Measurements from ENCODE around the gene ATG4D.
"Not testable (repeated sequence)": the region's sequence is repeated elsewhere in the genome, so short reads cannot be mapped to it uniquely, and the experiment has no call there.

The ATG4D gene

GRCh38 chr19:10552510-10553053, 8.9 kb downstream of the ATG4D start:
- peak; percentile 56 for DNase-seq
- ATAC-seq = peak; percentile 53

- no peak for ATAC-seq
- DNase-seq = no peak
These were observed 9.5 kb downstream of the ATG4D start for GRCh38 chr19:10553087-10553667.

GRCh38 chr19:10553943-10554381, 10.3 kb downstream of the ATG4D start:
- ATAC-seq (peak; percentile 64), DNase-seq (peak; percentile 67)

GRCh38 chr19:10554760-10555609, 11.3 kb downstream of the ATG4D start:
- DNase-seq = peak; percentile 33
- ATAC-seq = no peak

GRCh38 chr19:10555610-10555973, 11.9 kb downstream of the ATG4D start:
- DNase-seq (no peak), ATAC-seq (no peak)

GRCh38 chr19:10557603-10558197, 14.0 kb downstream of the ATG4D start:
- ATAC-seq (no peak), DNase-seq (no peak)

- no peak for DNase-seq
- ATAC-seq = no peak
These were observed 16.4 kb downstream of the ATG4D start for GRCh38 chr19:10560154-10560553.

- no peak for ATAC-seq
- no peak for DNase-seq
These were observed 18.9 kb downstream of the ATG4D start for GRCh38 chr19:10562609-10563008.

GRCh38 chr19:10565028-10565566, 21.4 kb downstream of the ATG4D start:
- ATAC-seq (no peak), DNase-seq (peak; percentile 66)

- ATAC-seq (peak; percentile 48), DNase-seq (peak; percentile 100)
These were observed 22.1 kb downstream of the ATG4D start, which contains the start of gene KRI1 for GRCh38 chr19:10565567-10566407. KRI1 (minus strand) TSS chr19:10566010; CDS start chr19:10565999, 11 bp downstream.

- ATAC-seq (no peak), DNase-seq (no peak)
These were observed 22.6 kb downstream of the ATG4D start for GRCh38 chr19:10566408-10566657.

GRCh38 chr19:10566658-10567410, 23.1 kb downstream of the ATG4D start:
- peak; percentile 11 for ATAC-seq
- DNase-seq = peak; percentile 63

- ATAC-seq = no peak
- peak; percentile 28 for DNase-seq
These were observed 24.0 kb downstream of the ATG4D start for GRCh38 chr19:10567656-10568055.

GRCh38 chr19:10568062-10568825, 24.5 kb downstream of the ATG4D start:
- DNase-seq = peak; percentile 72
- ATAC-seq = peak; percentile 5

- ATAC-seq = peak; percentile 80
- peak; percentile 100 for DNase-seq
These were observed 25.3 kb downstream of the ATG4D start, which contains the start of gene CDKN2D for GRCh38 chr19:10568826-10569651. CDKN2D (minus strand) TSS chr19:10568979; CDS start chr19:10568653, 326 bp downstream.

- not testable (repeated sequence) for ATAC-seq, DNase-seq
These were observed 30.1 kb downstream of the ATG4D start for GRCh38 chr19:10573793-10574192.

- DNase-seq = no peak
- no peak for ATAC-seq
These were observed 30.8 kb downstream of the ATG4D start for GRCh38 chr19:10574462-10574861.

- DNase-seq (no peak), ATAC-seq (no peak)
These were observed 31.5 kb downstream of the ATG4D start for GRCh38 chr19:10575011-10575716.

- ATAC-seq (no peak), DNase-seq (no peak)
These were observed 34.2 kb downstream of the ATG4D start for GRCh38 chr19:10577951-10578350.
